Testis (tissue), 2 donors: ENCODE results near the gene STIM2.

ENCODE experiments used
- CTCF ChIP-seq, 3 experiments: fragments of 450-650 bp in 2 of 3; fragments of 200-600 bp in 1 of 3; sonication (generic) in 1 of 3; IDR thresholded peaks; one replicate each; pipeline ENCODE4 v1.5.1; 2016 to 2019; ENCODE audit warnings: antibody characterized with exemption in 3 of 3, mild to moderate bottlenecking in 2 of 3, moderate library complexity in 1 of 3
- POLR2A ChIP-seq: fragments of 450-650 bp; IDR thresholded peaks from one replicate; pipeline ENCODE4 v1.6.1; 2017; ENCODE audit warnings: antibody characterized with exemption, mild to moderate bottlenecking, moderate library complexity

- TF ChIP-seq CTCF (IDR thresholded peaks at IDR 0.05) (no peak), POLR2A (no peak)
Observed at GRCh38 chr4:26884486-26884988, 23.9 kb downstream of the STIM2 start.
